NCI-H69 (cell line): ENCODE results near the gene SCYGR8.

ENCODE experiments used
- DNase-seq: peaks from one replicate; lab custom pipeline; 2025; lab: John Stamatoyannopoulos, UW

The SCYGR8 gene

DNA sequence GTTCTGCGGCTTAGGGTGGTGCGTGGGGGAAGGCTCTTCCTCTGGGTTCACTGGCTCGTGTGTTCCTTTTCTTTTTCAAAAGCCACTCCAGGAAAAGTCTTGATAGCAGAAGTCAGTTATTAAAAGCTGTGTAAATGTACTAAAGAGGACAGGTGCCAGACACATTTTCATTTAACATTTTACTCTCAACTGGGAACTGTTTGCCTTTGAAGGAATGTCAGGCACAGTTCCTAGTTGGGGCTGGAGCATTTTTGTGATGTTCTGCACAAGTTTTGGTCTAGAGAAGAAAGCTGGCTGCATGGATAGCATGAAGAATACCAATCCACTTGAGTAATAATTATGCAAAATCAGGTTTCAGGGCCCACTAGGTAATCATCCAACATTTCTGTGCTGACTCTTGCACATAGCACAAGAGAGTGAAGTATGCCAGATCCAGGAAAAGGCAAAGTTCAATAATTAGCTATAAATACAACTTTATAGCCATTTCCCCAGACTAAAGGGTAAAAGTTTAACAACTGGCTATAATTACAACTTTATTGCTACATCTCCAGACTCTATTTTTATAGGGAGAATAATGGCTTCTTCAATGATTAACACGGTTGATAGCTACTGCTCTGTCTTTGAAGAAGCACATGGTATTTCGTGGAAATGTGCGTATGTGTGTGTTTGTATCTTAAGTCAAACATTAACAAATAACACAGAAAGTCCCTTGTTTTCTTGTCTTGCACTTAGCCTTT, 16.2 kb downstream of the SCYGR8 start:
- DNase-seq = no peak

DNA sequence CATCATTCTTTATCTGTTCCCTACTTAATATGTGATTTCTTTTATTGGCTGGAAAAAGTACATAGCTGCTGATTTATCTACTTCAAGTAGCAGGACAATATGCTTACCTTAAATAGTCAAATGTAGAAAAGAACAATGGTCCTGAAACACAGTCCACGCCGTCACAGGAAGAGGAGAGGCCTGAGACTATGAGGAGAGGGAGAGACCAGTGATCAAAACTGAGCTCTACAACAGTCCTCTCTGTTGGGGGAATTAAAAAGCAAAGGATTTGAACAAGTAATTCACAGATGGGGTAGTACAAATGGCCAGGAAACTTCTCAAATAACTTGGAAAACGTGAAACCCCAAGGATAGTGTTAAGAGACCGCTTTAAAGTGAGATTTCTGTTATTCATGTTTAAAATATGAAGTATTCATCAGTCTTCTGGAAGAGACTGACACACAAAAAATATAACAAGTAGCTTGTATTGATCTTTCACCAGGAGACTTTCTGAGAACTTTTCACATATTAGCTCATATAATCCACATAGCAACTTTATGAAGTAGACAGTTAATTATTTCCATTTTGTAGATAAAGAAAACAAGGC, 20.2 kb downstream of the SCYGR8 start:
- DNase-seq = no peak

DNA sequence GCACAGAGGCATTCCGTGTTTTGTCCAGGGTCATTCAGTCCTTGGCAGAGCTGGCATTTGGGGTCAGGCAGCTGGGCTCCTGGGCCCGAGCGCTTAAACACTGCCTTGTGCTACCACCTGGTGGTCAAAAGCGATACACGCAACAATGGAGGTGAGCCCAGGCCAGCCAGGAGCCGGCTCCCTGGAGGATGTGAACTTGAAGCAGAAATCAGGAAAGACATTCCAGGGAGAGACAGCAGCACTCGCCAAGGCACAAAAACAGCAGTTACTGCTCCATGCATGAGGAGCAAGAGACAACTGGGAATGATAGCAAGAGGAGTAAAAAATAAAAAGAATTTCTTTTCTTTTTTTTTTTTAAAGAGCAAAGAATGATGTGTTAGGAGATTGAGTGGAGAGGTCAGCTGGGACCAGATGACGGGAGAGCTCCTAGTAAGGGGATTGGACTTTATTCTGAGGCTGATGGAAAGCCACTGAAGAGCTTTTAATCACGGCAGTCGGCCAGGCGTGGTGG, 20.7 kb downstream of the SCYGR8 start:
- peak; percentile 60 for DNase-seq

DNA sequence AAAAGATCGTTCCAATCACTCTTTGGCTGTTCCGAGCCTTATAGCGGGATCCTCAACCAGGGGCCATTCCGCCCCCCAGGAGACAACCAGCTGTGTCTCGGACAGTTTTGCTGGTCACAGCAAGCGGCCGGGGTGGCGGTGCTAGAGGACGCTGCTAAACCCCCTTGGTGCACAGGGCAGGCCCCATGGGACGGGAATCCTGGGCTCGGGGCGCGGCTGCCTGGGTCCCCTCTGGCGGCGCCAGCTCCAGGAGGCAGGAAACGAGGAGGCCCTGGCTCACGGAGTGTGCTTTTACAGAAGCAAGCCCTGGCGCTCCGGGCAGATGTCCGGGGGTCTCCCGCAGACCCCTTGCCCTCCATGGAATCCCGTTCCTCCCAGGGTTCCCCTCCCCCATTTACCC, 22.1 kb downstream of the SCYGR8 start:
- no peak for DNase-seq

DNA sequence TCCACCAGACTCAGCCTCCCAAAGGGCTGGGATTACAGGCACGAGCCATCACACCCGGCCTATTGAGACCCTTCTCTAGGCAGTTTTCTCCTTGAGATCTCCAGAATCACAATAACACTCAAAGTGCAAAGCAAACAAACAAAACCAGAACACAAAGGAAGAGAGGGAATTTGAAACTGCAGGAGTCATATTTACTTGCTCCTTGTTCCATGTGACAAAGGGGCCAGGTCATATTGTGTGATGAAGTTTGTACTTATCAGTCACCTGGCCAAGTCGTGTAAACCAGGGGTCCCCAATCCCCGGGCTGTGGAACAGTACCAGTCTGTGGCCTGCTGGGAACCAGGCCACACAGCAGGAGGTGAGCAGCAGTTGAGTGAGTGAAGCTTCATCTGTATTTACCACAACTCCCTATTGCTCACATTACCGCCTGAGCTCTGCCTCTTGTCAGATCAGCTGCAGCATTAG, 26.5 kb downstream of the SCYGR8 start:
- no peak for DNase-seq

DNA sequence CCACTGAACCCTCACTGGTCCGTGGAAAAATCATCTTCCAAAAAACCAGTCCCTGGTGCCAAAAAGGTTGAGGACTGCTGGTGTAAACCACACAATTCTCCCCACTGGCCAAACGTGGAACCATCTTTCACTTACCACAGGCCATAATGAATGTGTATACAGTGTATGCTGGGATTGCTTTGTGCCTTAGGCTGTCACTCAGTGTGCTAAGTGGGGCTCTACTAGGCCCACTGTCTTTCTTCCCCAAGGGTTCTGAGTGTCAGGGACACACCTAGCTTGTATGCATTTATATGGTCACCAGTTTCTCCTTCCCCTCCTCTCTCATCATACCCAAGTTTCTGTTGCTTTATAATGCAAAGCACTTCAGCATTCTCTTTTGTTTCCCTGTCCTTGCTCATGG, 27.2 kb downstream of the SCYGR8 start:
- no peak for DNase-seq

DNA sequence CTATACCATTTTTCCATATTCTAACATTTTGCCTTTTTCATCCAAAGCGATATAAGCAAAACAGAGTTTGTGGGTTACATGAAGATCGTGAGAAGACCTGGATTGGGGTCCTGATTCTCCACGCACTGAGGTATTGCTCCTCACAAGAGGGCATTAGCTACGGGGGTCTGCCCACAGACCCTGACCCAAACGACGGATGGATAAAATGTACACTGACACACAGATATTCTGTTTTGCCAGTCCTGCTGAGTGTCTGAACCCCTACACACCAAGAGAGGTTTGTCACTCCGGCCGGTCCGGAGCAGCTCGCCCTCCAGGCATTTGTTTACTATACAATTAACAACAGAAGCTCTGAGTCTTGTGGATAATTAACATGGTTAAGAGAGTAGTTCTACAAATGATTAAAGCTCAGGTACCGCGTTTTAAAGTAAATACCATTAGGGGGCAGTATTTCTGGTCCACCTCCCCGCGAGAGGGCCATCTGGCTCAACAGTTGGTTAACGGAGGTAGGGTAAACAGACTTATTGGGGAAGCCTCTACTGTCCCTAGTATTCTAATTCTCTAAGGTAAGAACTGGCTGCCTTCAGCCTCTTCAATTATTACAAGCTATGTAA, 28.4 kb downstream of the SCYGR8 start:
- DNase-seq = peak; percentile 6

DNA sequence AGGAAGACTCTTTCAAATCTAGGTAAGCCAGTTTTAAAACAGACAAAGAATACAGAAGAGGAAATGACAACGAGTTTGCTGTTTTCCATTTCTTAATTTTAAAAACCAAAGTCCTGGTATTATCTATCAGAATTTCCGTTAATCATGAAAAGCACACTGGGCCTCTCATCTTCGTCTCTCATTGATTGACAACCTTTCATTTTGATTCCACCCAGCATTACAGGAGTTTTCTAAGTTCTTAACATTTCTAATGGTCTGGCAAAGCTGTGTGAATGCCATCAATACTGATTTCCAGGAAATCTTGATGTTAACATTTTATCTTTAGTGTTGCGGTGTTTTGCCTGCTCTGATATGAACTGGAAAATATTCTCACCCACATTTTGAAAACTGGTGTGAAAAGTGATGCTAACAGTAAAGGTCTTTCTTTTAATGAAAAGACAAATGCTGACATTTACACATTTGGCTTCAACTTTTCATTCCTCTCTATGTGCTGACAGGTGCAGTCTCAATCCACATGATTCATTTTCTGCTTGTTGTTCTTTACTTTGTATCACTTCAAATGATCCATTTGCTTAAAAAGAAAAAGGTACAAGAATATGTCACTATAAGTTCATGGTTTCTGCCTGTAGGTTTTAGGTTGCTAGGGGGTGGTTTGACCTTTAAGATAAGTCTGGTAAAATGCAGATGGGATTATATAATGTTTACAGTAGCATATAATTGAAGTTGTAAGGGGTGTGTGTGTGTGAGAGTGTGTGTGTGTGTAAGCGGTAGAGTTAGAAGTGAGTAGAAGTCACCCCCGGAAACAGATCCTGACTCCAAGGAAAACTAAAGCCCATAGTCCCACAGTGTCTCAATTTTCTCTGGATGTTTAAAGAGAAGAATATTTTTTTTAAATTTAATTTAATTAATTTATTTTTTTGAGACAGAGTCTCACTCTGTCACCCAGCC, 29.5 kb downstream of the SCYGR8 start:
- no peak for DNase-seq

DNA sequence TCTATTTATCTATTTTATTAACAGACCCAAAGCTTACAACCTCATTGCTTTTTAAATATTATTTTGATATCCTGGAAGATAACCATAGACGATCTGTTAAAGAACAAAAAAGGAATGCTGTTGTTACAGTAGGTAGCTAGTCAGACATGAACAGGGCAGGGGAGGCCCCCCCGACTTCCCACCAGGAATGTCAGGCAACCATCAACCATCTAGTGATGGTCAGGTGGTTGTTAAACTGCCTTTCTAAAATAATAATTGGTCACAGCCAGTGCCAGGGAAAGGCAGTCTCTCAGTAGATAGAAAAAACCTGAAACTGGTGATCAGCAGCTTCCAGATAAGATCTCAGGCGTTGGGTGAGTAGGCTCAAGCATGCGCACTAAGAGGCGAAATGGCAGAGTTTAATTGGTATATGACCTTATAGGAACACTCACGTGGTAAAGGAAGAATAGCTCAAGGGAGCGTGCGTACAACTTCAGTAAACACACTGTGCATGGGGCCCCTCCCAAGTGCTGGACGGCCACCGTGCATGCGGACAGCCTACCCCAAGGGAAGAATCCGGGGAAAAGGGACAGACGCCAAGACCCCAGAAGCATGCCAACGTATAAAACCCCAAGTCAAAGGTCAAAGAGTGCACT, 35.4 kb downstream of the SCYGR8 start:
- DNase-seq = no peak

DNA sequence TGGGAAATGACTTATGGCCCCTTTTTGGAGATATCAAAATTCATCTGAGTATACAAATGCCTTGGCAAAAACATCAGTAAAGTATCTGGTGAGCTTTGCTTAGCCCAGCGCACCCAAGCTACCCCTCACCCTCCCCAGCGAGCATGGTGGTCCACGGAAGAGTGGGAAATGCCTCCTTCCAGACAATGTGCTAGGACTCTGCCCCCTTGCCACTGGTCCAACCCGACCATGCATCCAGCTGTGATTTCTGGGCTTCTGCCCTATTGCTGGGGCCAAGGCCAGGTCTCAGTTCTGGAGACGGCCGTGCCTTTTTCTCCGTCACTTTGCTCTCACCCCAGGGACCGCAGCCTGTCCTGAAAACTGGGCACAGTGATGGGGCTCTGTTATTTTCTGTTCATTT, 36.1 kb downstream of the SCYGR8 start:
- DNase-seq = no peak

DNA sequence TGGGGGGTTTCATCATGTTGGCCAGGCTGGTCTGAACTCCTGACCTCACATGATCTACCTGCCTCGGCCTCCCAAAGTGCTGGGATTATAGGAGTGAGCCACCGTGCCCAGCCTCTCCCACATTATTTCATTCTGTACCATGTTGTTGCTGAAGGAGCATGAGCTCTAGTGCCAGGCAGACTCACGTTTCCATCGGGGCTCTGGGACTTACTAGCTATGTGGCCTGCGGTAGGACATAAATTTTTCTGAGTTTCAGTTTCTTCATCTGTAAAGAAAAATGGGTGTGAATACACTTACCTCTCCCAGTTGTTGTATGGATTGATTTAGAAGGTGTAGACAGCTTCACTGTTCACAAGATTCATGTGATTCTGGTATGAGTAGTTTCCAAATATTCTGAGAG, 37.1 kb downstream of the SCYGR8 start:
- no peak for DNase-seq

DNA sequence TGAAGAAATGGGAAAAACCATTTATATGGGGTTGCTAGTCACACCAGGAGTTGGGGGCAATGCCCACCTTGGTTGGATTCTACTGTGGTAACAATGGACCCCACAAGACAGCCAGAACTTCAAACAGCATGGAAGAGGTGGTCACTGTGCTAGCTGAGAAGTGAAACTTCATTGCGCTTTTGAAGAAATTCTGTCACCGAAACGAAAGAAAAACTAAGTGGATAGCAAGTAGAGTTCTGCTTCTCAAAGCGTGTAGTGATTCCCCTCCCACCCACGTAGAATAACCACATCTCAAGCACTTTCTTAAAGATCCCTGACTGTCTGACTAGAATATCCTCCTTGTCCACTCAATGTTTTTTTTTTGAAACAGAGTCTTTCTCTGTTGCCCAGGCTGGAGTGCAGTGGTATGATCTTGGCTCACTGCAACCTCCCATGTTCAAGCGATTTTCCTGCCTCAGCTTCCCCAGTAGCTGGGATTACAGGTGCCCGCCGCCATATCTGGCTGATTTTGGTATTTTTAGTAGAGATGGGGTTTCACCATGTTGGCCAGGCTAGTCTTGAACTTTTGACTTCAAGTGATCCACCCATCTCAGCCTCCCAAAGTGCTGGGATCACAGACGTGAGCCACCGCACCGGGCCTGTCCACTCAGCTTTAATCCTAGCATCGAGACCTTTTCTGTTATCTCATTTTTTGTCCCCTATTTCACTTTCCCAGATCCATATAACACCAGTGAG, 37.9 kb downstream of the SCYGR8 start:
- no peak for DNase-seq

DNA sequence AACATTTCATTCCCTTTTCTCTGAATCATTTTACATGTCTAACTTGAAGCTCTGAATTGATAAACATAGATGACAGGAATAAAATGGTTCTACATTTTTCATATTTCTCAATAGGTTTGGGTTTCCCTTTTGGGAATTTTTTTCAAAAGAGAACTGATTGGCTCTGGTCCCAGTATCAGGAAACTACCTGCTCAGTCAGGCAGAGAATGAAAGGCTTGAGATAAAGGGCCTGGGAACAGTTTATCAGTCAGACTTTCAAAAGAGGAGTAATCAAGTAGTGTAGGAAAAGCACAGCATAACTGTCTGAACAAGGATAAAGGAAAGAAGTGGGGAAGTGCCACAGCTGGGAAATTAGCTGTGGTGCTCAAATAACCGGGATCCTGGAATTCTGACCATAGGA, 39.6 kb downstream of the SCYGR8 start:
- no peak for DNase-seq

DNA sequence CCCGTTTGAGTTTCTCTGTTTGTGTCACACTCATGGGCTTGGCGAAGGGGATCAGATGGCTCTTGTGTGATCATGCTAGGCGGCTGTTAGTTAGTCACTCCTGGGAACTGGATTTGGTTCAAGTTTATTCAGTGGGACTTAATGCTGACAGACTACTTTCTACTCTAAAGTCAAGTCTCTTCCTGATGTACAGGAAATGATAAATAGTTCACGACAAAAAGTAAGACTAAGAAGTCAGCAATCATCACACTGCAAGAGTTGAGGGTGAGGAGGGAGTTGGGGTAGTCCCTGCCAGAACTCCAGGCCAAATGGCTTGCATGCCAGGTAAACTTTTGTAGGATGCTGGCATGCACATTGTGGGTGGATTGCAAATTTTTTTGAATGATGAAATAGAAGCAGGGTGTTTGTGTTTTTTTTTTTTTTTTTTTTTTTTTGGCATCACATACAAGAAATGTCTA, 42.9 kb downstream of the SCYGR8 start:
- no peak for DNase-seq

DNA sequence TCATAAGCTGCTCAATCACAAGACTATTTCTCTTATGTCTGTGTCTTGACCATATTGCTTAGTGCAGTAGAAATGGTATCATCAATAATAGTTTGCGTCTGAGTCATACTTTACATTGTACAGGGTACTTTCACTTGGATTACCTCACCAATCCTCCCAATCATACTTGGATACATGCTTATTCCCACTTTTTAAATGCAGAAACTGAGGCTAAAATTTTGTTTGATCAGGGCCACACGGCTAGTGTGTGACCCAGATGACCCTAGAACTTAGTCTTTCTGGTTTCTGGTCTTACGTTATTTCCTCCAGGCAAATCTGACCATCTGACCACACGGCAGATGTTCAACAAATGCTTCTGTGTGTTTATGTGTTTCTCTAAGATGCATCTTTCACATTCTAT, 44.1 kb downstream of the SCYGR8 start:
- DNase-seq = no peak

DNA sequence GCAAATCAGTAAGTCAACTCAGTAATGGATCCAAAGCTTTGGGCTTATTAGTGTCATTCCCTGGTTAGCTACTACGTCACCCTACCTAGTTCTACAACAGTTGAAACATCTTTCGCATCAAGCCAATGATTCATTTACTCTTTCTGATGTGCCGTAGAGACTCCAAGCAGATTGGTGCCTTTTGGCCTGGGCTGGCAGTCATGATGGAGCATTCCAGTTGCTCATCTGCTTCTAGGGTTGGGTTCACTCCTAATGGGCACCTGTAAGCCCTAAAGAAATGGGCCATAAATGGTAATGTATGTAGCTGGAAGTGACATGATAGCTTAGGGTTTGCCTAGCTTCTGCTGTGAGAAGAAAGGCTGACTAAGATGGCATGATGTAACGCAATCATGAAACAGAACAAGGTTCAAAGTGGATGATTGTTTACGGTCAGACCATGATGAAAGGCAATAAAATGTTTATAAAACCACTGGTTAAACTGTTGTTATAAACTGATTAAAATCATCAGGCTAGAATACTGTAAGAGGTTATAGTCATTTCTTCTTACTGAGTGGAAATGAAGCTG, 47.5 kb downstream of the SCYGR8 start:
- no peak for DNase-seq
